DMS53 treated with DMSO at 0.1 percent for 48 hours (cell line): Measurements from ENCODE around the gene CLIC6.
A peak's percentile ranks its signal among the peaks of the same experiment; 100 is the strongest.
"Not testable (repeated sequence)": the region's sequence is repeated elsewhere in the genome, so short reads cannot be mapped to it uniquely, and the experiment has no call there.

Experiments used
- DNase-seq: peaks from one replicate; lab custom pipeline; 2025; ENCODE audit not compliant: unreplicated experiment; lab: John Stamatoyannopoulos, UW

Gene CLIC6

DNA sequence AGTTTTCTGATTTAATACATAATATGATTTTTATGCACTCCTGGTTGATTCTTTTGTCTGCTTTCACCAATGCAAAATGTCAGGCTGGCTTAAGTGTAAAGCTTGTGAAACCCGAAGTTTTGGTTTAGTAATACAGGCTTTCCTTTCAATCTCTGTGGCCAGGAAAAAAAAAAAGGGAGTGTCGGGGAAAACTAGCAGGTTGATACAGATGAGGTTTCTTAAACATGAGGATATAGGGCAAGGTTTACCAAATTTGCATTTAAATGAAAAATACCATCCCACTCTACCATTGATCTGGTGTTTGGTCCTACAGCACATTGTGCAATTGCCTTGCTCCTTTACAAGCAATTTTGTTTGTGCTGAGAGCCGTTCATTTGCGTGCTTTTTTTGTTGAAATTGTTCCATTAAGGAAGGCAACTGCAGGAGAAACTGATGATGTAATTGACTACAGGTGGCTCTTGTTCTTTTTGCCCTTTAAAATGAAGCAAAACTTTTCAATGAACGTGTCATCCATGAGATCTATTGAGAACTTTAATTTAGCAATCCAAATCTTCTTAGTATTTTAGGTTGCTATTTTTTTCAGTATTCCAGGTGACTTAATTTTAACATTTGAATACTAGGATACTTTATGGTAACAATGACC, 22.7 kb downstream of the CLIC6 start:
- DNase-seq, result peak; percentile 22

DNA sequence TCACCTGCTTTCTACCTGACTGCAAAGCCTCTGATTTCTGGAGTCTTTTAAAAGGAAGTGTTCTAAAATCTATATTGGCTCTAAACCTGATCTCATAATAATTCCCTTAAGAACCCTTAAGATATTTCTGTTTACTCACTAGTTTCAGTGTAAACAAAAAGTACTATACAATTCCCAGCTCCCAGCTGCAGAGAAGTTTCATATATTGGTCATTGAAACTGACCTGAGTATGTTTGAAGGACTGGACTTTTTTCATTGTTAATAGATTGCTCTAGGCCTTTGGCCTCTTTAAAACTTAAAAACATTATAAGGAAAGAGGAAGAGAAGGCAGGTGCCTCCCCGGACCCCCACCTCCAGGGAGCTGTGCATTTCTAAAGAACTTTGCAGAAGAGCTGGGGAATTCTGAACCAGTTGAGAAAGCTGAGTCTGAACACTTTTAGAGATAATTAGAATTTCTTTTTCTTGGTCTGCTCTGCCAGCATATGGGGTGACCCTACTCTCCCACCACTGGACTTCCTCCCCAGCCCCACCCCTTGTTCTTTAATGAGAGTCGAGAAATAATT, 23.7 kb downstream of the CLIC6 start:
- DNase-seq, result peak; percentile 34

DNA sequence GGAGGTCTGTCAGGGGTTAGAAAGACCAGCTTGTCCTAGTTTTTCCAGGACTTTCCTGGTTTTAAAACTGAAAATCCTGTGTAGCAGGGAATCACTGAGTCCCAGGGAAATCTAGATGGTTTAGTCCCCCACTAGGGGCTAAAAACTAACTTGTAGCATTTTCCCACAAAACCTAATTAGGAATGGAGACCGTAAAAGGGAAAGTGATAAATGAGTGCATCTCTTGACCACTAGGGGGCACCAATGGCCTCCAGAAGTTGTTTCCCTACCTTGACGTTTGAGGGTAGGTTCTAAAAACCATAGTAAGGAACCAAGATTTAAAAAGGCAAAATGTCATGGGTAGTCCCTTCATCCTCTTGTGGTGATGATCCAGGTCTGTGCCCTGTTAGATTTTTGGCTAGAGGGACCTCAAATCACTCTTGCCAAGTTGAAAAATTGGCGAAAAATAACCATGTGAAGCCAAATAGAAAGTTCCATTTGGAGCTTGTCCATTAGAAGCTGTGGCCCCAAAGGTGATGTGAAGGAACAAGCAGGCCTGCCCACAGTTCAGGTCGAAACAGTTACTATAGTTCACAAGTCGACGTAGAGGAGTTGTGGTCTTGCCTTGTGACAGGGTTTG, 24.5 kb downstream of the CLIC6 start:
- DNase-seq, result peak; percentile 62

DNA sequence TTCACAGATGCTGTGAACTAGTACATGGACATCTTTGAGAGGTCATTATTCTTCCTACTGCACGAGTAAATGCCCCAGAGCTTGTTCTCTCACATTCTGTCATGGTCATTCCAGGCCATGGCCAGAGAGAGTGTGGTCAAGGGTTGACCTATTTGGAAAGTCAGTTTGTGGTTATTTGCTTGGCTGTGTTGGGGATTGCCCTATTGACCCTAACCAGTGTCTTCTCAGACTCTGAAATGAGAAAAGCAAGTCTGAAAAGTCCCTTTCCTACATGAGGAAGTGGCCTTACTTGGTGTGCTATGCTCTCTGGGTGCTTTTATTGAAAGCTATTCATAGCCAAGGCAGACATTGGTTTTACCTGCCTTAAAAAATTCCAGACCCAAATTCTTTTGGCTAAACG, 26.6 kb downstream of the CLIC6 start:
- DNase-seq, result no peak

DNA sequence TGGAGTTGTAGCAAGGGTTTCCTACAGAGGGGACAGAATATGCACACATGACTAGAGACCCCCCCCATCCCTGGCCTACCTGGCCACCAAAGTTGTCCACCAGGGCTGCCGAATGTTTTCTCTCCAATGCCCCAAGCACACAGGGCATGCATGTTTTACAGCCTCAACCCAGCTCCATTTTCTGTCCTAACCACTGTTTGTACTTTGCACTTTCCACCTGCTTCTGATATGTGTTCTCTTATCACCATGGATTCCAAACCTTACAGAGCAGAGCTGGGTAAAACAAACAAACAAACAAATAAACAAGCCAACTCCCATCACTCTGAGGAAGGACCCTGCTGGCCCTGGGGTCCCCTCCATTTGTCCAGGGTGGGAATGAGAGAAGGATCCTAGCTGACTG, 27.3 kb downstream of the CLIC6 start:
- no peak for DNase-seq

DNA sequence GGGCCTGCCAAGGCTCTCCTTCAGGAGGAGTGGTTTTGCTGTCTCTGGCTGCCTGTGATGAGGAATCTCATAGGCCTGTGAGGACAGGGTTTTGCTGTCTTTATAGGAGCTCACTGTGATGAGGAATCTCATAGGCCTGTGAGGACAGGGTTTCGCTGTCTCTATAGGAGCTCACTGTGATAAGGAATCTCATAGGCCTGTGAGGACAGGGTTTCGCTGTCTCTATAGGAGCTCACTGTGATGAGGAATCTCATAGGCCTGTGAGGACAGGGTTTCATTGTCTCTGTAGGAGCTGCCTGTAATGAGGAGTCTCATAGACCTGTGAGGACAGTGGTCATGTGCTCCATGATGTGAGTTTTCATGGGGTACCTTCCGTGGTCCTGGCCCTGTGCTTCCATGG, 29.0 kb downstream of the CLIC6 start:
- no peak for DNase-seq

DNA sequence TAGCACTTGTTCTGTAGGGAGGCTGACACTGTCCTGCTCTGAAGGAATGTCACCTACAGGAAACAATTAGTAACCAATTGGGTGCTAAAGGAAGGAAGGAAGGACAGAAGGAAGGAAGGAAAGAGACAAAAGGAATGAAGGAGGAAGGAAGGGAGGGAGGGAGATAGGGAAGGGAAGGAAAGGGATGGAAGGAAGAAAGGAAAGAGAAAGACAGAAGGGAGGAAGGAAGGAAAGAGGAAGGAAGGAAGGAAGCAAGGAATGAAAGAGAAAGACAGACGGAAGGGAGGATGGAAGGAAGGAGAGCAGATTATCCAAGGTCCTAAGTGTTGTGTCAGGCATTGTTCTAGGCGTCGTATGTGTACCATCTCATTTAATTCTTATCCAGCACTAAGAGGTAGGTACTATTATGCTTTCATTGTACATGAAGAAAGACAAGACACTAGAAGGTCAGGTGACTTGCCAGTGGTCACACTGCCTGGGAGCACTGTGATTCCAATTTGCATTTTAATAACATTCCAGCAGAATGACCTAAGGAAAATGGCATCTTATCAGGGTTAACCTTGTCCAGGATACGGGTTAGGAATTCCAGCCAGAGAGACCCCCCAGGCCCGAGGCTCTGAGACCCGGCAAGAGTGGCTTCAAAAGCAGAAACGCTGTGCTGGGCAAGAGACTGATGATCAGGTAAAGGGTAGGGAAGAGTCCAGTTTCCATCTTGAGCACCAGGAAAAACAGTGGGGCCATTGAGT, 29.6 kb downstream of the CLIC6 start:
- no peak for DNase-seq

DNA sequence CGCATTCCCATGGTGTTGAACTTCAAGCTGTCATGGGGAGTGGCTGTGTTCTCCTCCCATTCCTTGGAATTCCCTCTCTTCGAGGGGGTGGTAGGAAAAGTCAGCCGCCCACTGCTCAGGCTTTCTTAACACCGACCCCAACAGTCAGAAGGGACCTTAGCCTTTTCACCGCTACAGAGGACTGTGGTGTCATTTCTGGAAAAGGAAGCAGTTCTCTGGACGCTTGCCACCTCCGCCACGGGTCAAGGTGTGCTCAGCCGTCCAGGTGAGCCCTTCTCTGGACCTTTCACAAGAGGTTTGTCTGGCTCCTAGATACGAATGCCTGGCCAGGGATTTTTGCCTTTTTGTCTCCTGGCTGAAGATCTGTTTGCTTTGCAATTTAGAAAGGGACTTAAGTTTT, 31.8 kb downstream of the CLIC6 start:
- no peak for DNase-seq

DNA sequence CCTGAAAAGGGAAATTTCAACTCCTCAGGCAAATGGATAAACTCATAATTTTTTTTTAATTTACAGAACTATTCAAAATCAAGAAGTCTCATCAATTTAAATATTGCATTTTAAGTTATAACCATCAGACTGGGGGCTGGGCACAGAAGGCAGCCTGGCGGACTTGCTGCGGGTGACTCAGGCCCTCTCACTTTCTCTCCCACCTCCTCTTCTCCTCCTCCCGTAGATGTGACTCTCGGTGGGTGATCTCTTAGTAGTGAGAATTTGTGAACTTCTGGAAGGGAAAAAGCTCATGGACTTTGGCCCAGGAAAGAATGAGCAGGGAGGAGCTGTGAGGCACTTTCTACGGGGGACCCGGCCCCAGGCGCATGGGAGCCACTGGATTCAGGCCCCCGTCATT, 32.9 kb downstream of the CLIC6 start:
- DNase-seq, result no peak

DNA sequence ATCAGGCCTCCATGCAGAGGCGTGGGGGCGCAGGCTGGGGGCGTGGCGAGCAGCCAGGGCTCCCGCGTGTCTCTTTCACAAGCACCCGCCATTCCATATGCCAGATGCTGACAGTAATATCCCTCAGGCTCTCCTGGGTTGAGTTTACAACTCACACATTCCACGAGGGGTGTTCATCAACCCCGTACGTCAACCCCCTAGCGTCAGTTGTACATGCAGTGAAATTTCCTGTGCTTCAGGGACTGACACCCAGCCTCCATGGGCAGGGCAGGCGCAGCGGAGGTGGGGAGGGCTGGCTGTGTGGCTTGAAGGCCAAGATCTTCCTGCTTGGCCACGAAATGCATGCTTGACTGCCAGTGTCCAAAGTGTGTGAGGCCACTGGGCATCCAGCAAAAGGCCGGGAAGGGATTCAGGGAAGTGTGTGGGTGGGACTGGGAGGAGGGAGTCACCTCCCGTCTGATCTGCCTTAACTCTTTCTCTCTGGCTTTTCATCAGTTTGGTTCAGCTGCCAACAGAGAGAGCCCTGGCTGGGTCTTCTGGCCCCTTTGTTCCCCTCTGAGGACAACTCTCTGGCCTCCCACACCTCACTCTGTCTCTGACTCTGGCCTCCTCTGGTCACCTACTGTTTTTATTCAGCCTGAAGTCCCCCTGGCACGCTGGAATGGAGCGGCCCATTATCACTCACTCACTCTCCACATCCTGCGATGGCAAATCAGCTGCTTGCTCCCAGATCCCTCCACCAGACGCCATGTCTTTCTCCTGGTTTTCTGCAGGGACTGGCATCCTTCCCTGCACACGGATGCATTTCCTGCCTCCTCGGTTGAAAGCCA, 33.8 kb downstream of the CLIC6 start:
- no peak for DNase-seq

DNA sequence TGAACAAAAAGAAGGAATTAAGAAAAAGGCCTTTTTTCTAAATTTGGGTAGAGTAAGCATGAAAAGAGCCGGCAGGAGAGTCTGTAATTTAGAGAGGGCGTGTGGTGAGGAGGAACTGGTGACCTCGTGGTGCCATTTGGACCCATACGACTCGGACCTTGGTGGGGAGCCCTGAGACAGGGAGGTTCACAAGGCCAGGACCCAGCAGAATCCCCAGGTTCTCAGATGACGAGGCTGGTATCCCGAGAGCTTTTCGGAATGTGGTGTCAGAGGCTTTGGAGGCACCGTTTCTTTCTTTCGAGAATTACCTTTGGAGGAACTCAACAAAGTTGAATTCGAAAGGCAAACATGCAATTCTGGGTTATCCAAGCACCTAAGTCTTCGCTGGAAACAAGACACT, 34.8 kb downstream of the CLIC6 start:
- no peak for DNase-seq

DNA sequence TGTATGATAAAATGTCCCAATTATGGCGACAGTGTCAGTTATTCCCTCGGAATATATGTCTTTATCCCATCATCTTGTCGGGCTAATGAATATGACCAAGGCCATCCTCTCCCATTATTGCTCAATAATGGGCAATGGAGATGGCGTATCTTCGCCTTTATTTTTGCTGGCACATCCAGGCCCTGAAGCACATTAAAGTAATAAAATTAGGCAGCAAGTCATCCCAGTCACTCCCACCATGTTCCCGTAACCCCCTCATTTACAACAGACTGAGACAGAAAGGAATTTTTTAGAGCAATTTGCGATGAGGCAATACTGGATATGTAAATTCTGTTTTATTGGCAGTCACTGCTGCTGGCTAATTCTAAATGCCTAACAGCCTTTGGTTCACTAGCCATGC, 35.3 kb downstream of the CLIC6 start:
- no peak for DNase-seq

DNA sequence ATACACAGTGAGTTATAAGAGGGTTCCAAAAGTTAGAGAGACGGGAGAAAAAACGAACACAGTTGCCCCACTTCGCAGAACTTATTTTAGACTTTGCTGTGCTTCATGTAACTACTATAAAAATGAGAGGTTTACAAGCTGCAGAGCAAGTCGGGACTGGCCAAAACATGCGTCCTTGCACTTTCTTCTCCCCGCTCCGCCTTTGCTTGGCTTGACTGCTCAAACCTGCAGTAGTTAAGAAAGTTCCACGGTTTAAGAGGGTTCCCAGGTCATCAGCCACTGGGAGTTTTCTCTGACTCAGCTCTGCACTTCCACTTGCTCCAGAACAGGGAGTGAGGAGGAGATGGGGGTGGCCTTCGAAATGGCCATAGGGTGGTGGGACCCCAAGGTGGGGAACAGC, 36.2 kb downstream of the CLIC6 start:
- DNase-seq, result no peak

DNA sequence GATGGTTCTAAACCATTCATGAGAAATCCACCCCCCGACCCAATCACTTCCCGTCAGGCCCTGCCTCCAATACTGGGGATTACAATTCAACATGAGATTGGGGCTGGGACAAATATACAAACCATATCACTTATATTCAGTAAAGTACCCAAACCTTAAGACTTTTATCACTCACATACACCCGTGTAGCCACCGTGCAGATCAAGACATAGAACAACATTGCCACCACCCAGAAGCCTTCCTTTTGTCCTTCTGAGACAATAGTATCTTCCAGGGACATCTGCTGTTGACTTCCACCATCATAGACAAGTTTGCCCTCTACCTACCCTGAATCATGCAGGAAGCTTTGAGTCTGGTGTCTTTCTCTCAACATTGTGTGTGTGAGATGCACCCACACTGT, 37.5 kb downstream of the CLIC6 start:
- no peak for DNase-seq

DNA sequence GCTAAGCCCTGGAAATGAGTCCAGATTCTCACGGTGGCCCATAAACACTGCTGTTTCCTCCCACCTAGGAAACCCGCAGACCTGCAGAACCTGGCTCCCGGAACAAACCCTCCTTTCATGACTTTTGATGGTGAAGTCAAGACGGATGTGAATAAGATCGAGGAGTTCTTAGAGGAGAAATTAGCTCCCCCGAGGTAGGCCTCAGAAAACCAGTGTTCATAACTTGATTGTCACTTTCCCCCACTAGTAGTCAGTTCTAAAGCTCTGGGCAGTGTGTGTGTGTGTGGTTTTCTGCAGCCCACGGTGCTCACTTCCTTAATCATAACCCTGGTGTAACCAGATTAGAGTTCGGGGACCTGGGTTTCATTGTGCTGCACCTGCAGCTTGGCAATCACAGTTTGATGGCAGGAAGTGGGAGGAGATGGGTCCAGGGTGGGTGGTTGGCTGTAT, 39.1 kb downstream of the CLIC6 start:
- DNase-seq, result no peak

DNA sequence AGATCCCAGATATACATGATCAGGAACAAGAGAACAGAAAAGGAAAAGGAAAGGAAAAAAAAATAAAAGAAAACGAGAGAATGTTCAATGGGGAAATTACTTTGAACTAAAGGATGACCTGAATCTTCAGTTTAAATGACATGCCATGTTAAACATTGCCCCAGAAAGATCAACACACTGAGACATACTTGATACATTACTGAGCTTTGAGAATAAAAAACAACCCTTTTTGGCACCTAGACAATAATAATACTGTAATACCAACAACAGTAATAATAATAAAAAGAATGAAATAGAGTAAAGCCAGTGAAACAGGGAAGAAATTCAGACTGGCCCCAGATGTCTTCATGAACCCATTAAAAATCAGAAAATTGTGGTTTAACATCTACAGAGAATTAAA, 44.8 kb downstream of the CLIC6 start:
- no peak for DNase-seq

DNA sequence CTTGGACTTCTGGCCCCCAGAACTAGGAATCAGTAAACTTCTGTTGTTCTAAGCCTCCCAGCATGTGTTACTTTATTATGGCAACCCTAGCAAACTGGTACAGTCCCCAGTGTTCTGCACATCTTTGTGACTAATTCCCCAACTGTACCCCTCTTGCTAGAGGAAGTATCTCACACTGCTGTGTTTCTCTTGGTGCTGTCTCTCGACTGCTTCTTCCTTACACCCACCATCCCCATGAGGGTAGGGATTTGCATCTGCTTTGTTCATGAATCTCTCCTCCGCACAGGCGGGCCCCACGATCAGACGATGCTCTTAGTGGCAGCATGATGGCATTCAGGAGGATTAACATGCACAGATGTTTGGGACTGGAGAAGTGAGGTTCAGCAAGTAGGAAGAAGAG, 46.7 kb downstream of the CLIC6 start:
- no peak for DNase-seq

DNA sequence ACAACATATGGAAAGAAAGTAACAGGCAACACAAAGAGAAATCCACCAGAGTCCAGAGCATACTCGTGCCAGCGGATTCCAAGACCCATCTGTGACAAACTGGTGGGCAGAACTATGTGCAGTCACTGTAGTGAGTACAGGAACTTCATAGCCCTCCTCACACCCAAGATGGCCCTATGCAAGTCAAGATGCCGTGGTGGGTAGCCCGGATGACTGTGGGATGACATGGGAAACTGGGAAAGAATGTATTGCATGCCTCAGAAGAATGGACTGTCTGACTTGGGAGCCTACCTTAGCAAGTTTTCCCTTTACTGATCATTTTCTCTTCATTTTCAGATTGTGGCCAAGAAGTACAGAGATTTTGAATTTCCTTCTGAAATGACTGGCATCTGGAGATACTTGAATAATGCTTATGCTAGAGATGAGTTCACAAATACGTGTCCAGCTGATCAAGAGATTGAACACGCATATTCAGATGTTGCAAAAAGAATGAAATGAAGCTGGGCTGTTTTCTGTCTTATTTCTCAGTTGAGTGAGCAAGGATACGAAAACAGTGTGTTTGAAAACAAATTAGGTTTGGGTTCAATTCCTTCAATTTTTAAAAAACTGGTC, 47.3 kb downstream of the CLIC6 start:
- DNase-seq, result no peak

DNA sequence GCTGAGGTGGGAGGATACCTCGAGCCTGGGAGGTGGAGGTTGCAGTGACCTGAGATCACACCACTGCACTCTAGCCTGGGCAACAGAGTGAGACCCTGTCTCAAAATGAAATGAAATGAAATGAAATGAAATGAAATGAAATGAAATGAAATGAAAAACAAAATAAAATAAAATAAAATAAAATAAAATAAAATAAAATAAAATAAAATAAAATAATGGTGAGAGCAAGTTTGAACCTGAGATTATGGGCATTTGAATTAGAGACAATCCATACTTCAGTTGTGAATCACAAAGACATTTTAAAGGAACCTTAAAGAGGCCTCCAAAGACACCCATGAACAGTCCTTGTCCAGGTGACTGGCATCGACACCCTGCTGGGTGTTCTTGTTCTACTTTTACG, 49.7 kb downstream of the CLIC6 start:
- not testable (repeated sequence) for DNase-seq

DNA sequence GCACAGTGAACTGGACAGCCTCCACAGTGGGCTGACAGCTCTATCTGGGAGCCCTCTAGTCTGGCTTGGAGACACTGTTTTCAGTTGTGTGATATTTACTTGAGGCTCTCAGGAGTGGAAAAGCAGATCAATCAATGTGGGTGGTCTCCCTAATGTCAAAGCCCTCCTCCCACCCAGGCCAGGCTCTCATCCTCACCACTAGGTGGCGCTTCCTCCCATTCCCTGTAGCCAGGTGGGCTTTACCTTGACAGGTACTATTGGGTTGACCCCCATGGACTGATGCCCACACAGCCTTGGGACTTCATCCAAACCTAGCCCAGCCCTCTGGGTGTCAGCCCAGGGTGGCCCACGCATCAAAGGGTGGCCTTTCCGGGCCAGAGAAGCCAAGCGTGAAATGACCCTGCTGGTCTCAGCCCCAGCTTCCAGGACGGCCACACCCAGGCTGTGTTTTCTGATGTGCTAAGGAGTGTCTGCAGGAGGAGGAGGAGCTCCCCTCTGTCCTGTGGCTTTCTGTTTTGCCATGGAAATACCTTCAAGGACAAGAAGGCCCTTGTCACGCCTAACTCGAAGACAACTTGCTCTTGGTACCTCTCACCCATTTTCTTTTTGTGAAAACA, 54.0 kb downstream of the CLIC6 start:
- DNase-seq, result no peak
